ENCODE measurements around the gene LRRC4C. TPM values are rescaled to one million over a fixed set of nuclear protein-coding genes. Genes with fewer than 3 reads are reported as not detected.

The LRRC4C gene
- total RNA-seq, 1 donor from 2014 or later, result 1.3 TPM

GRCh38 chr11:40514124-40514523 lies 945.3 kb downstream of the LRRC4C start:
- Mint-ChIP-seq H3K27me3 (no peaks in the 10 kb centered on the region), H3K27ac (no peak overlapping the region), H3K4me3 (ENCODE audit: low read depth) (no peak overlapping the region), H3K36me3 (ENCODE audit: insufficient read depth) (no peaks in the 10 kb centered on the region), H3K4me1 (ENCODE audit: low read depth) (no peaks in the 10 kb centered on the region), H3K9me3 (ENCODE audit: low read depth) (no peaks in the 10 kb centered on the region)
- no peak for TF ChIP-seq CTCF (IDR thresholded peaks at IDR 0.05; ENCODE audit: unreplicated experiment)
- no peak for DNase-seq (ENCODE audit: low spot score, unreplicated experiment)

DNA sequence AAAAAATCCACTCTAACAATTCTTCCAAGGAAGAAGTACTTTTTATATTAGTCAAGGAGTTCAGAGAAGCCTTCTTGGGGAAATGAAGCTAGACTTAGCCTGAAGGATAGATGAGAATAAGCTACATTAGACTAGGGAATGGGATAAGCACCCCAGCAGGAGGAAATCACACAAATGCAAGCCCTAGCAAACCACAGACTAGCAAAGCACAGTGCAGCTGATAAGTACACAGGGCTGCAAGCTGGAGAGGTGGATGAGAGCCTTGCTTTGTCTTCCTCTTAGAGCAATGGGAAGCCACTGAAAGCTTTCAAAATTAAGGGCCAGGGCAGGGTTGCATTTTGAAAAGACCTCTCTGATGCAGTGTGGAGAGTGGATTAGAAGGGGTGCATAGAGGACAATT lies 946.2 kb downstream of the LRRC4C start:
- Mint-ChIP-seq H3K36me3 (ENCODE audit: insufficient read depth) (no peaks in the 10 kb centered on the region), H3K27me3 (no peaks in the 10 kb centered on the region), H3K9me3 (ENCODE audit: low read depth) (no peaks in the 10 kb centered on the region), H3K4me1 (ENCODE audit: low read depth) (no peaks in the 10 kb centered on the region), H3K27ac (no peak overlapping the region), H3K4me3 (ENCODE audit: low read depth) (no peak overlapping the region)
- no peak for TF ChIP-seq CTCF (IDR thresholded peaks at IDR 0.05; ENCODE audit: unreplicated experiment)
- DNase-seq (ENCODE audit: low spot score, unreplicated experiment), result no peak

GRCh38 chr11:40508303-40508702 lies 951.1 kb downstream of the LRRC4C start:
- Mint-ChIP-seq H3K4me3 (ENCODE audit: low read depth) (no peak overlapping the region), H3K4me1 (ENCODE audit: low read depth) (no peaks in the 10 kb centered on the region), H3K27me3 (no peaks in the 10 kb centered on the region), H3K27ac (no peak overlapping the region), H3K9me3 (ENCODE audit: low read depth) (no peaks in the 10 kb centered on the region), H3K36me3 (ENCODE audit: insufficient read depth) (no peaks in the 10 kb centered on the region)
- TF ChIP-seq CTCF (IDR thresholded peaks at IDR 0.05; ENCODE audit: unreplicated experiment), result no peak
- DNase-seq (ENCODE audit: low spot score, unreplicated experiment), result no peak

- TF ChIP-seq CTCF (IDR thresholded peaks at IDR 0.05; ENCODE audit: unreplicated experiment), result no peak
- H3K36me3 Mint-ChIP-seq (ENCODE audit: insufficient read depth), result no peaks in the 10 kb centered on the region
- no peak overlapping the region for H3K27ac Mint-ChIP-seq
- H3K9me3 Mint-ChIP-seq (ENCODE audit: low read depth), result peaks cover 5% of the 10 kb centered on the region
- DNase-seq (ENCODE audit: low spot score, unreplicated experiment), result no peak
- H3K4me1 Mint-ChIP-seq (ENCODE audit: low read depth), result no peaks in the 10 kb centered on the region
- no peaks in the 10 kb centered on the region for H3K27me3 Mint-ChIP-seq
- no peak overlapping the region for H3K4me3 Mint-ChIP-seq (ENCODE audit: low read depth)
Measured at GRCh38 chr11:40506226-40506625, 953.2 kb downstream of the LRRC4C start.

DNA sequence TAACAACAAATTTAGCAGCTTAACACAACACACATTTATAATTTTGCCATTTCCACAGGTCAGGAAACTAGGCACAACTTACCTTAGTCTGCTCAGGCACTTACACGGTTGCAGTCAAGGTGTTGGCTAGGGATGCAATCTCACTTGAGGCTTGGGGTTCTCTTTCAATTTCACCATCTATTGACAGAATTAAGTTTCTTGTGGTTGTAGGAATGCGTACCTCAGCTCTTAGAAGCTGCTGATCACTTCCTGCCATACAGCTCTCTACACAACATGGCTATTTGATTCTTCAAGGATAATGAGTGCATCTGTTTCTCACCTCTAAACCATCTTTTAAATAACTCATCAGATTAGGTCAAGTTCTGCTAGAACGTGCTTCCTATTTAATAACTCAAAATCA lies 968.1 kb downstream of the LRRC4C start:
- no peaks in the 10 kb centered on the region for H3K9me3 Mint-ChIP-seq (ENCODE audit: low read depth)
- TF ChIP-seq CTCF (IDR thresholded peaks at IDR 0.05; ENCODE audit: unreplicated experiment), result no peak
- H3K27ac Mint-ChIP-seq, result no peak overlapping the region
- H3K4me1 Mint-ChIP-seq (ENCODE audit: low read depth), result no peaks in the 10 kb centered on the region
- H3K36me3 Mint-ChIP-seq (ENCODE audit: insufficient read depth), result no peaks in the 10 kb centered on the region
- DNase-seq (ENCODE audit: low spot score, unreplicated experiment), result no peak
- H3K4me3 Mint-ChIP-seq (ENCODE audit: low read depth), result no peak overlapping the region
- no peaks in the 10 kb centered on the region for H3K27me3 Mint-ChIP-seq

Data from progenitor cell of endocrine pancreas (in vitro differentiated cells).